ENCODE data around the gene CFAP100. TPM values are rescaled to one million over a fixed set of nuclear protein-coding genes. Genes with fewer than 3 reads are reported as not detected.

Gene CFAP100
- total and polyA plus RNA-seq, 2 of the 4 experiments (the other 2 are of a cell fraction), result not detected

- WGBS, 2 experiments (ENCODE audit: extremely low coverage in 2 of 2, insufficient read length in 1 of 2), result 72% methylated on average over 8 of the region's 16 CpGs; no CpG with 5 or more reads in 1 of the 2 experiments
- Histone ChIP-seq H2BK5ac (ENCODE audit: low read depth, low read length, poor library complexity, severe bottlenecking) (no peak overlapping the region), H2BK20ac (ENCODE audit: low read depth, low read length) (no peak overlapping the region), H3K56ac (ENCODE audit: extremely low read depth, insufficient read depth, low read length) (no peak overlapping the region), H3K9ac (ENCODE audit: low read depth, low read length) (no peak overlapping the region), H2AK5ac (ENCODE audit: low read depth, low read length) (no peak overlapping the region), H4K8ac (ENCODE audit: low read depth in 2 of 2, low read length in 2 of 2) (no peak overlapping the region), H4K5ac (ENCODE audit: low read depth, low read length) (no peak overlapping the region), H3K27ac (ENCODE audit: insufficient read depth, low read length) (no peak overlapping the region), H3K27me3 (ENCODE audit: control insufficient read depth, insufficient read depth, low read length) (peaks cover 2% of the 10 kb centered on the region; the same call in 1 of the 2 replicates), H2AK9ac (replicated peaks; ENCODE audit: low read depth, low read length, poor library complexity) (no peak overlapping the region), H3K23ac (ENCODE audit: low read depth, low read length) (no peak overlapping the region), H3K9me1 (ENCODE audit: insufficient read depth, low read length) (no peaks in the 10 kb centered on the region), H3K9me3 (ENCODE audit: control insufficient read depth, insufficient read depth, low read length) (no peaks in the 10 kb centered on the region), H4K20me1 (ENCODE audit: insufficient read depth, low read length) (no peaks in the 10 kb centered on the region), H3K14ac (replicated peaks; ENCODE audit: low read depth, low read length) (no peak overlapping the region), H3K4me2 (ENCODE audit: low read depth, low read length) (no peak overlapping the region), H3K4ac (ENCODE audit: low read depth, low read length) (no peak overlapping the region), H3K36me3 (ENCODE audit: control insufficient read depth, insufficient read depth, low read length) (no peaks in the 10 kb centered on the region), H2AFZ (replicated peaks; ENCODE audit: low read length, poor library complexity) (no peak overlapping the region), H3K18ac (ENCODE audit: low read depth, low read length) (no peak overlapping the region), H4K91ac (ENCODE audit: insufficient read depth, low read depth, low read length) (no peak overlapping the region), H3K4me3 (ENCODE audit: insufficient read depth, low read depth, low read length) (no peak overlapping the region), H2BK15ac (ENCODE audit: low read depth, low read length) (no peak overlapping the region), H2BK120ac (ENCODE audit: low read depth, low read length) (no peak overlapping the region), H3K79me1 (ENCODE audit: low read depth in 1 of 2, low read length in 2 of 2) (no peaks in the 10 kb centered on the region), H3K4me1 (ENCODE audit: control insufficient read depth, insufficient read depth, low read length) (no peaks in the 10 kb centered on the region)
- DNase-seq (peak; percentile 27), ATAC-seq (ENCODE audit: low read depth) (peak; percentile 27)
- CTCF ChIA-PET, result interaction anchor here (0.6 kb wide), 1 partner anchor 17 kb away, joined by 3 read pairs; no protein-coding TSS in a partner anchor
- dilution Hi-C loops (cut with HindIII; ENCODE audit: low sequenced_read_pairs, unreplicated experiment) (no loop called here), in situ Hi-C loops (cut with MboI; ENCODE audit: low sequenced_read_pairs) (no loop called here), intact Hi-C loops (cut with micrococcal nuclease) (no loop called here)
- no TSS peak for BruUV-seq (replicated peaks)
- TF ChIP-seq MAZ (IDR thresholded peaks at IDR 0.05; ENCODE audit: borderline replicate concordance, low read depth, low read length), result no peak
- TF ChIP-seq, protein P1, sequence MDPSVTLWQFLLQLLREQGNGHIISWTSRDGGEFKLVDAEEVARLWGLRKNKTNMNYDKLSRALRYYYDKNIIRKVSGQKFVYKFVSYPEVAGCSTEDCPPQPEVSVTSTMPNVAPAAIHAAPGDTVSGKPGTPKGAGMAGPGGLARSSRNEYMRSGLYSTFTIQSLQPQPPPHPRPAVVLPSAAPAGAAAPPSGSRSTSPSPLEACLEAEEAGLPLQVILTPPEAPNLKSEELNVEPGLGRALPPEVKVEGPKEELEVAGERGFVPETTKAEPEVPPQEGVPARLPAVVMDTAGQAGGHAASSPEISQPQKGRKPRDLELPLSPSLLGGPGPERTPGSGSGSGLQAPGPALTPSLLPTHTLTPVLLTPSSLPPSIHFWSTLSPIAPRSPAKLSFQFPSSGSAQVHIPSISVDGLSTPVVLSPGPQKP (IDR thresholded peaks at IDR 0.05; ENCODE audit: borderline replicate concordance, low read depth, low read length), result no peak
- TF ChIP-seq CTCF (conservative IDR thresholded peaks at IDR 0.05; ENCODE audit: low read depth, low read length), result no peak
- TF ChIP-seq RCOR1 (IDR thresholded peaks at IDR 0.05; ENCODE audit: insufficient replicate concordance, low read length), result no peak
- no peak for TF ChIP-seq NFE2L2 (IDR thresholded peaks at IDR 0.05; ENCODE audit: low read depth, low read length)
- no peak for TF ChIP-seq POLR2A (IDR thresholded peaks at IDR 0.05; ENCODE audit: low read depth, low read length)
- POLR2A ChIA-PET (ENCODE audit: unreplicated experiment), result interaction anchor here (0.8 kb wide), 1 partner anchor 10 kb away, joined by 5 read pairs; no protein-coding TSS in a partner anchor
These were observed 87.2 kb downstream of the CFAP100 start for GRCh38 chr3:126481808-126482502.
